Measurements from ENCODE around the gene NTN1.

Gene NTN1

GRCh38 chr17:9028988-9029570 lies 7.8 kb downstream of the NTN1 start:
- TF ChIP-seq ZNF701 (tag by site-specific recombination; IDR thresholded peaks at IDR 0.05) (no peak), KLF9 (tag by site-specific recombination; IDR thresholded peaks at IDR 0.05; ENCODE audit: low read depth) (no peak), GFI1B (tag by site-specific recombination; IDR thresholded peaks at IDR 0.05) (no peak), MEIS1 (CRISPR knock-in tag; IDR thresholded peaks at IDR 0.05; ENCODE audit: borderline replicate concordance) (no peak)
- Histone ChIP-seq H3K36me3 (ENCODE audit: control insufficient read depth in 2 of 2, insufficient read depth in 1 of 2, low read length in 2 of 2) (peaks cover 0 to 3% of the 10 kb centered on the region in 2 experiments; a peak in 2 of 3 replicates), H3K4me3 (ENCODE audit: low read depth, low read length) (no peak overlapping the region), H3K9me3 (ENCODE audit: control insufficient read depth, insufficient read depth, low read depth, low read length) (no peaks in the 10 kb centered on the region), H3K27ac (ENCODE audit: extremely low read depth, low read depth, low read length) (peak overlapping the region; percentile 76), H3K4me1 (ENCODE audit: control insufficient read depth, insufficient read depth, low read length) (peaks cover 30% of the 10 kb centered on the region)
- CTCF ChIA-PET: interaction anchor here (2.0 kb wide), 1 partner anchor 31 kb away, joined by 7 read pairs; no protein-coding TSS in a partner anchor
- POLR2A ChIA-PET: interaction anchor here (0.6 kb wide), 1 partner anchor 8 kb away, joined by 4 read pairs; the partner anchor contains the start of gene NTN1

GRCh38 chr17:9032151-9032550 lies 10.8 kb downstream of the NTN1 start:
- ChIA-PET CTCF (interaction anchor here (0.6 kb wide), 1 partner anchor 1887 kb away, joined by 4 read pairs; no protein-coding TSS in a partner anchor), POLR2A (no interaction called here)
- no peaks in the 10 kb centered on the region; a peak in 1 of 3 replicates for H3K36me3 ChIP-seq (ENCODE audit: control insufficient read depth in 2 of 2, insufficient read depth in 1 of 2, low read length in 2 of 2)
- H3K9me3 ChIP-seq (ENCODE audit: control insufficient read depth, insufficient read depth, low read depth, low read length): no peaks in the 10 kb centered on the region
- TF ChIP-seq OSR2 (tag by site-specific recombination; IDR thresholded peaks at IDR 0.05): no peak
- TF ChIP-seq OVOL3 (tag by site-specific recombination; IDR thresholded peaks at IDR 0.05): no peak
- no peak for TF ChIP-seq ZBTB26 (tag by site-specific recombination; optimal IDR thresholded peaks at IDR 0.05)
- no peak for TF ChIP-seq ZNF518A (tag by site-specific recombination; conservative IDR thresholded peaks at IDR 0.05; ENCODE audit: low read depth)
- TF ChIP-seq ATF2 (tag by site-specific recombination; IDR thresholded peaks at IDR 0.05; ENCODE audit: low read depth): no peak
- TF ChIP-seq PRDM4 (tag by site-specific recombination; IDR thresholded peaks at IDR 0.05): no peak
- no peak for TF ChIP-seq ZSCAN23 (tag by site-specific recombination; IDR thresholded peaks at IDR 0.05)
- TF ChIP-seq ZNF677 (tag by site-specific recombination; IDR thresholded peaks at IDR 0.05): no peak
- peaks cover 17% of the 10 kb centered on the region for H3K4me1 ChIP-seq (ENCODE audit: control insufficient read depth, insufficient read depth, low read length)
- H3K4me3 ChIP-seq (ENCODE audit: low read depth, low read length): no peak overlapping the region
- H3K27ac ChIP-seq (ENCODE audit: extremely low read depth, low read depth, low read length): no peak overlapping the region

Measured in HEK293 (cell line).